K562 (cell line): ENCODE results near the gene TTC28. TPM values are rescaled to one million over a fixed set of nuclear protein-coding genes. Genes with fewer than 3 reads are reported as not detected.

Experiments used
- ATAC-seq: fragments of 200-7000 bp; cut with Tn5 transposase; 3 replicates; pipeline ENCODE4 v1.9.1; 2020; ENCODE audit warnings: moderate library complexity
- BruUV-seq: library from RNA; stranded (reverse); fragments of 400-500 nt; replicated peaks from 2 replicates; lab custom pipeline; 2021; lab: Mats Ljungman, UMichigan
- CTCF ChIA-PET: fragments of 300-600 bp; formaldehyde crosslinking; extraction: SDS; loops from one replicate; lab custom pipeline; 2021; ENCODE audit warnings: low intra/inter-chr PET ratio; lab: Yijun Ruan, JAX
- POLR2A ChIA-PET: fragments of 300-600, 350-650 bp; sonication (Branson Sonifier 250); formaldehyde crosslinking; extraction: SDS; loops from one replicate; lab custom pipeline; 2021; ENCODE audit warnings: antibody characterized with exemption, inconsistent platforms; lab: Yijun Ruan, JAX
- DNase-seq, 4 experiments: peaks; one replicate each; pipeline versions ENCODE4 v3.0.0 to v3.0.0-alpha.2; 2011 to 2018; ENCODE audit warnings: low spot score in 3 of 4, mixed read lengths in 3 of 4; ENCODE audit errors: extremely low read depth in 1 of 4
- FAIRE-seq: peaks from 2 replicates; lab custom pipeline; 2011; peaks lifted over from hg19 to GRCh38; lab: Jason Lieb, UNC
- H2AFZ ChIP-seq: 2 replicates; pipeline ENCODE4 v1.6.0; 2011; ENCODE audit warnings: low read depth, low read length, control low read depth, inconsistent platforms
- H3K27ac ChIP-seq: fragments of 200-600 bp; 3 replicates; pipeline ENCODE4 v1.8.0; 2011; ENCODE audit warnings: low read depth, mild to moderate bottlenecking, control low read depth, inconsistent platforms, low read length, moderate library complexity, mixed read lengths; ENCODE audit errors: extremely low read depth
- H3K27me3 ChIP-seq, 2 experiments: fragments of 300-600 bp in 1 of 2; 2 replicates in 1 of 2; 3 replicates in 1 of 2; pipeline versions ENCODE4 v1.6.0 to v1.8.0; 2011; ENCODE audit warnings: inconsistent platforms in 2 of 2, low read length in 2 of 2, mild to moderate bottlenecking in 1 of 2, mixed read lengths in 1 of 2, moderate library complexity in 1 of 2; ENCODE audit not compliant: control insufficient read depth in 2 of 2, insufficient read depth in 2 of 2
- H3K36me3 ChIP-seq: fragments of 300-600 bp; 3 replicates; pipeline ENCODE4 v1.8.0; 2011; ENCODE audit warnings: mild to moderate bottlenecking, low read length, inconsistent platforms; ENCODE audit not compliant: control insufficient read depth, insufficient read depth
- H3K4me1 ChIP-seq, 2 experiments: fragments of 200-600 bp in 1 of 2; replicated peaks in 1 of 2; 2 replicates in 1 of 2; 3 replicates in 1 of 2; pipeline versions ENCODE4 v1.5.1 to v1.8.0; 2011; ENCODE audit warnings: inconsistent platforms in 2 of 2, low read length in 2 of 2, mild to moderate bottlenecking in 1 of 2, mixed read lengths in 1 of 2, moderate library complexity in 1 of 2; ENCODE audit not compliant: control insufficient read depth in 2 of 2, insufficient read depth in 2 of 2
- H3K4me2 ChIP-seq: 2 replicates; pipeline ENCODE4 v1.6.1; 2011; ENCODE audit warnings: low read length, control low read depth, inconsistent platforms, mixed read lengths; ENCODE audit not compliant: insufficient read depth
- H3K4me3 ChIP-seq: fragments of 200-600 bp; sonication (generic), shearing (Covaris generic); 2 replicates; pipeline ENCODE4 v1.5.1; 2016; ENCODE audit warnings: control low read depth, inconsistent platforms
- H3K79me2 ChIP-seq: fragments of 200-600 bp; 3 replicates; pipeline ENCODE4 v1.8.0; 2011; ENCODE audit warnings: low read length, inconsistent platforms; ENCODE audit not compliant: control insufficient read depth, insufficient read depth
- H3K9ac ChIP-seq, 2 experiments: 2 replicates each; pipeline versions ENCODE4 v1.6.0 to v1.6.1; 2011; ENCODE audit warnings: low read depth in 2 of 2, low read length in 2 of 2, control low read depth in 1 of 2, inconsistent platforms in 1 of 2, mild to moderate bottlenecking in 1 of 2, mixed read lengths in 1 of 2; ENCODE audit not compliant: insufficient read depth in 1 of 2
- H3K9me1 ChIP-seq: one replicate; pipeline ENCODE4 v1.6.0; 2011; ENCODE audit warnings: inconsistent platforms, mild to moderate bottlenecking, low read length, moderate library complexity; ENCODE audit not compliant: control insufficient read depth, insufficient read depth
- H3K9me3 ChIP-seq: replicated peaks from 2 replicates; pipeline ENCODE4 v1.5.1; 2011; ENCODE audit warnings: low read depth, low read length, inconsistent platforms; ENCODE audit not compliant: control insufficient read depth, insufficient read depth
- H4K20me1 ChIP-seq: replicated peaks from 2 replicates; pipeline ENCODE4 v1.6.1; 2011; ENCODE audit warnings: low read length, inconsistent platforms, mixed read lengths; ENCODE audit not compliant: control insufficient read depth, insufficient read depth
- DPF2 ChIP-seq: fragments of 450-650 bp; IDR thresholded peaks from 2 replicates; pipeline ENCODE4 v1.6.1; 2016
- ELF1 ChIP-seq: fragments of 200-800 bp; sonication (Bioruptor generic); IDR thresholded peaks from 2 replicates; pipeline ENCODE4 v1.6.1; 2016; ENCODE audit warnings: missing genetic modification characterization, missing compliant biosample characterization
- FOXM1 ChIP-seq, 2 experiments: fragments of 450-650 bp in 1 of 2; sonication (generic) in 1 of 2; formaldehyde crosslinking in 1 of 2; IDR thresholded peaks; 2 replicates each; pipeline versions ENCODE4 v1.6.1 to v1.9.0; 2017 to 2022; ENCODE audit warnings: low read depth in 2 of 2, mild to moderate bottlenecking in 2 of 2, missing genetic modification reagents in 1 of 2, moderate library complexity in 1 of 2
- LEF1 ChIP-seq: fragments of 450-650 bp; IDR thresholded peaks from 2 replicates; pipeline ENCODE4 v1.6.1; 2016; ENCODE audit warnings: mild to moderate bottlenecking
- NCOR1 ChIP-seq: fragments of 450-650 bp; IDR thresholded peaks from 2 replicates; pipeline ENCODE4 v1.6.1; 2016; ENCODE audit warnings: mild to moderate bottlenecking, moderate library complexity
- RAD51 ChIP-seq: fragments of 450-650 bp; IDR thresholded peaks from 2 replicates; pipeline ENCODE4 v1.7.1; 2016; ENCODE audit warnings: low read depth, mild to moderate bottlenecking, borderline replicate concordance
- SLC30A9 ChIP-seq: fragments of 250-450 bp; sonication (Bioruptor Pico); IDR thresholded peaks from 2 replicates; pipeline ENCODE4 v1.8.0; 2022; ENCODE audit warnings: mild to moderate bottlenecking, moderate library complexity
- SREBF1 ChIP-seq: fragments of 150-350 bp; IDR thresholded peaks from 2 replicates; pipeline ENCODE4 v1.6.1; 2014; ENCODE audit warnings: antibody characterized with exemption, low read depth, low read length, borderline replicate concordance
- TCF3 ChIP-seq: sonication (generic); formaldehyde crosslinking; IDR thresholded peaks from 2 replicates; pipeline ENCODE4 v1.4.0; 2020; ENCODE audit warnings: mild to moderate bottlenecking, missing genetic modification reagents
- WGBS: fragments of 100-300 bp; shearing (Covaris generic); methylation state at CpG from one replicate; pipeline ENCODE4 v1.1.6; 2016; ENCODE audit warnings: low coverage, mixed read lengths; ENCODE audit not compliant: insufficient coverage; ENCODE audit errors: missing lambda C conversion rate; 5-methylcytosine and 5-hydroxymethylcytosine counted together
- in situ Hi-C: fragments of 300-500 bp; cut with MboI; formaldehyde crosslinking; loops from 4 replicates; pipeline ENCODE4 v1.15.0; 2018; ENCODE audit warnings: inconsistent platforms, mixed read lengths
- intact Hi-C: fragments of 100-400 bp; cut with micrococcal nuclease; formaldehyde crosslinking; loops from 2 replicates; pipeline ENCODE4 v1.14.2; 2022
- polyA plus RNA-seq, 8 experiments: library from polyadenylated mRNA; depleted of rRNA in 4 of 8; stranded (reverse) in 5 of 8; unstranded in 3 of 8; fragments of >200 nt; fragmentation: Nextera tagmentation in 2 of 8; fragmentation: Illumina TruSeq in 1 of 8; extraction: Ambion mirVana in 2 of 8; extraction: Trizol in 1 of 8; gene quantifications; 2 replicates each; pipeline versions ENCODE4 v1.2.1 to v1.2.3, GENCODE V29; 2011 to 2014; ENCODE audit warnings: inconsistent platforms in 1 of 8, missing spikeins in 1 of 8
- total RNA-seq, 7 experiments: library from RNA; depleted of rRNA in 6 of 7; stranded (reverse); fragments of >200 nt in 6 of 7; fragmentation: Illumina TruSeq in 2 of 7; extraction: Trizol in 2 of 7; gene quantifications; 2 replicates each; pipeline versions ENCODE4 v1.2.1 to v1.2.3, GENCODE V29; 2011 to 2021; ENCODE audit warnings: low replicate concordance in 1 of 7
- TF ChIP-seq, protein P1 (sequence below), 2 experiments: IDR thresholded peaks in 1 of 2; conservative IDR thresholded peaks in 1 of 2; 2 replicates each; pipeline ENCODE4 v1.6.1; 2016; ENCODE audit warnings: low read depth in 2 of 2, mild to moderate bottlenecking in 1 of 2, missing compliant biosample characterization in 1 of 2, missing genetic modification characterization in 1 of 2, moderate library complexity in 1 of 2
- TF ChIP-seq, protein P2 (sequence below): fragments of 450-650 bp; IDR thresholded peaks from 2 replicates; pipeline ENCODE4 v1.6.1; 2016
- TF ChIP-seq, protein P3 (sequence below): fragments of 450-650 bp; IDR thresholded peaks from 2 replicates; pipeline ENCODE4 v1.6.1; 2017; ENCODE audit warnings: antibody characterized with exemption, mild to moderate bottlenecking

The TTC28 gene
- total and polyA plus RNA-seq, 9 of the 15 experiments (the other 6 are each of a cell fraction or from before 2014, with no cell fraction given) = 0.22 to 10.7 (median 3.1) TPM

DNA sequence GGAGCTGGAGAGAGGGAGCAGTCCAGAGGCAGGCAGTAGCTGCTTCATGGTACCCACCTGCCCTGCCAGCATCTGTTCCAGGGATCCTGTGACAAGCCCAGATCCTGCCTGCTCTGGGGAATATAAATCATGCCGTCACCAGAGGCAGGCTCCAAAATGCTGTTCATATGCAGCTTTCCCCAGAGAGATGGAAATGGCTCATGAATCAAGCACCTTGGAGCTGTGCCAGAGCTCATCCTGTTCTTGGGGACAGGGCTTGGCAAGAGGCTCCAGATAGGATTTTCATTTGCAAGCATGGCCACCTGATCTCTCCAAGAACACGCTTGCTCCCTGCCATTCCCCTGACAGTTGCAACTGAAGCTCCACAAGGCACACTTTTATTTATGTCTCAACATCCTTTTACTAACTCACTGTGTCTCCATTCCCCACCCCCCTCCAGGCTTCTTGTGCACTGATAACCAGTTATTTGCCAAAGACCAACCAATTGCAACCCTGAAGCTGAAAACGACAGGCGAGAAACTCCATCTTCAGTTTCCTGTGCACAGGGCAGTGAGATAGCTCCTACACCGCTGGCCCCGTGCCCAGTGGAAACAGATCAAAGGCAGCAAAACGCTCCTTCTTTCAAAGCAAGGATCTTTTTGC lies 644.8 kb downstream of the TTC28 start:
- peak overlapping the region; percentile 63 for H3K4me2 ChIP-seq
- no peaks in the 10 kb centered on the region for H3K27me3 ChIP-seq
- POLR2A ChIA-PET = interaction anchor here (0.6 kb wide), 1 partner anchor 1609 kb away, joined by 5 read pairs; no protein-coding TSS in a partner anchor
- 0% methylated on average over 7 of the region's 7 CpGs for WGBS
- H4K20me1 ChIP-seq = no peaks in the 10 kb centered on the region
- peak; percentile 88 for ATAC-seq
- H3K36me3 ChIP-seq = no peaks in the 10 kb centered on the region
- no TSS peak for BruUV-seq
- no peak overlapping the region for H3K9ac ChIP-seq
- H3K9me1 ChIP-seq = no peaks in the 10 kb centered on the region
- H3K4me1 ChIP-seq = peaks cover 24 to 33% of the 10 kb centered on the region in 2 experiments; a peak in 4 of 5 replicates
- H3K79me2 ChIP-seq = no peaks in the 10 kb centered on the region
- in situ Hi-C loops (no loop called here), intact Hi-C loops (no loop called here)
- peak; percentile 96 for FAIRE-seq
- H3K27ac ChIP-seq = peak overlapping the region; percentile 23; the same call in 1 of the 3 replicates
- H2AFZ ChIP-seq = peak overlapping the region; percentile 77
- H3K4me3 ChIP-seq = no peak overlapping the region
- CTCF ChIA-PET = no interaction called here
- DNase-seq = peak in 3 of 4 experiments; percentile 15 to 84 (median 67)
- H3K9me3 ChIP-seq = no peaks in the 10 kb centered on the region
- TF ChIP-seq ELF1 (no peak), SLC30A9 (CRISPR knock-in tag) (no peak), RAD51 (no peak), FOXM1 (IDR thresholded peaks at IDR 0.05; ENCODE audit: low read depth) (no peak), FOXM1 (CRISPR knock-in tag; IDR thresholded peaks at IDR 0.05; ENCODE audit: low read depth) (no peak), LEF1 (peak; percentile 70; the same call in 1 of the 2 replicates), SREBF1 (no peak), DPF2 (peak; percentile 50; the same call in 1 of the 2 replicates), TCF3 (CRISPR knock-in tag) (0 out of 2 replicates have a peak, but pooled peaks have one; percentile 25), NCOR1 (peak; percentile 19; the same call in 1 of the 2 replicates)
- TF ChIP-seq, protein P1, sequence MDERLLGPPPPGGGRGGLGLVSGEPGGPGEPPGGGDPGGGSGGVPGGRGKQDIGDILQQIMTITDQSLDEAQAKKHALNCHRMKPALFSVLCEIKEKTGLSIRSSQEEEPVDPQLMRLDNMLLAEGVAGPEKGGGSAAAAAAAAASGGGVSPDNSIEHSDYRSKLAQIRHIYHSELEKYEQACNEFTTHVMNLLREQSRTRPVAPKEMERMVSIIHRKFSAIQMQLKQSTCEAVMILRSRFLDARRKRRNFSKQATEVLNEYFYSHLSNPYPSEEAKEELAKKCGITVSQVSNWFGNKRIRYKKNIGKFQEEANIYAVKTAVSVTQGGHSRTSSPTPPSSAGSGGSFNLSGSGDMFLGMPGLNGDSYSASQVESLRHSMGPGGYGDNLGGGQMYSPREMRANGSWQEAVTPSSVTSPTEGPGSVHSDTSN (CRISPR knock-in tag; IDR thresholded peaks at IDR 0.05; ENCODE audit: low read depth) = no peak
- TF ChIP-seq, protein P1 (tag; conservative IDR thresholded peaks at IDR 0.05; ENCODE audit: low read depth) = peak; percentile 75
- TF ChIP-seq, protein P2, sequence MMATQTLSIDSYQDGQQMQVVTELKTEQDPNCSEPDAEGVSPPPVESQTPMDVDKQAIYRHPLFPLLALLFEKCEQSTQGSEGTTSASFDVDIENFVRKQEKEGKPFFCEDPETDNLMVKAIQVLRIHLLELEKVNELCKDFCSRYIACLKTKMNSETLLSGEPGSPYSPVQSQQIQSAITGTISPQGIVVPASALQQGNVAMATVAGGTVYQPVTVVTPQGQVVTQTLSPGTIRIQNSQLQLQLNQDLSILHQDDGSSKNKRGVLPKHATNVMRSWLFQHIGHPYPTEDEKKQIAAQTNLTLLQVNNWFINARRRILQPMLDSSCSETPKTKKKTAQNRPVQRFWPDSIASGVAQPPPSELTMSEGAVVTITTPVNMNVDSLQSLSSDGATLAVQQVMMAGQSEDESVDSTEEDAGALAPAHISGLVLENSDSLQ = peak; percentile 68
- TF ChIP-seq, protein P3, sequence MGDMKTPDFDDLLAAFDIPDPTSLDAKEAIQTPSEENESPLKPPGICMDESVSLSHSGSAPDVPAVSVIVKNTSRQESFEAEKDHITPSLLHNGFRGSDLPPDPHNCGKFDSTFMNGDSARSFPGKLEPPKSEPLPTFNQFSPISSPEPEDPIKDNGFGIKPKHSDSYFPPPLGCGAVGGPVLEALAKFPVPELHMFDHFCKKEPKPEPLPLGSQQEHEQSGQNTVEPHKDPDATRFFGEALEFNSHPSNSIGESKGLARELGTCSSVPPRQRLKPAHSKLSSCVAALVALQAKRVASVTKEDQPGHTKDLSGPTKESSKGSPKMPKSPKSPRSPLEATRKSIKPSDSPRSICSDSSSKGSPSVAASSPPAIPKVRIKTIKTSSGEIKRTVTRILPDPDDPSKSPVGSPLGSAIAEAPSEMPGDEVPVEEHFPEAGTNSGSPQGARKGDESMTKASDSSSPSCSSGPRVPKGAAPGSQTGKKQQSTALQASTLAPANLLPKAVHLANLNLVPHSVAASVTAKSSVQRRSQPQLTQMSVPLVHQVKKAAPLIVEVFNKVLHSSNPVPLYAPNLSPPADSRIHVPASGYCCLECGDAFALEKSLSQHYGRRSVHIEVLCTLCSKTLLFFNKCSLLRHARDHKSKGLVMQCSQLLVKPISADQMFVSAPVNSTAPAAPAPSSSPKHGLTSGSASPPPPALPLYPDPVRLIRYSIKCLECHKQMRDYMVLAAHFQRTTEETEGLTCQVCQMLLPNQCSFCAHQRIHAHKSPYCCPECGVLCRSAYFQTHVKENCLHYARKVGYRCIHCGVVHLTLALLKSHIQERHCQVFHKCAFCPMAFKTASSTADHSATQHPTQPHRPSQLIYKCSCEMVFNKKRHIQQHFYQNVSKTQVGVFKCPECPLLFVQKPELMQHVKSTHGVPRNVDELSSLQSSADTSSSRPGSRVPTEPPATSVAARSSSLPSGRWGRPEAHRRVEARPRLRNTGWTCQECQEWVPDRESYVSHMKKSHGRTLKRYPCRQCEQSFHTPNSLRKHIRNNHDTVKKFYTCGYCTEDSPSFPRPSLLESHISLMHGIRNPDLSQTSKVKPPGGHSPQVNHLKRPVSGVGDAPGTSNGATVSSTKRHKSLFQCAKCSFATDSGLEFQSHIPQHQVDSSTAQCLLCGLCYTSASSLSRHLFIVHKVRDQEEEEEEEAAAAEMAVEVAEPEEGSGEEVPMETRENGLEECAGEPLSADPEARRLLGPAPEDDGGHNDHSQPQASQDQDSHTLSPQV = 0 out of 2 replicates have a peak, but pooled peaks have one; percentile 36
